ENCODE measurements around the gene KYAT1.

- TF ChIP-seq POLR2A (IDR thresholded peaks at IDR 0.05) (no peak), CTCF (IDR thresholded peaks at IDR 0.05 in 8 of 11, conservative IDR thresholded peaks at IDR 0.05 in 3 of 11) (no peak)
Measured at GRCh38 chr9:128906741-128907140, 25.0 kb upstream of the KYAT1 start.

Measured in spleen (tissue), 7 donors.